HepG2 (cell line): ENCODE measurements around the gene OARD1.

Experiments
- CTCF ChIP-seq: sonication (generic); formaldehyde crosslinking; IDR thresholded peaks from 2 replicates; pipeline ENCODE4 v1.5.0; 2020; ENCODE audit warnings: mild to moderate bottlenecking, missing genetic modification reagents, moderate library complexity
- GABPA ChIP-seq, 2 experiments: IDR thresholded peaks; 2 replicates each; pipeline ENCODE4 v1.6.1; 2011 to 2016; ENCODE audit warnings: low read depth in 2 of 2, low read length in 1 of 2, missing biosample characterization in 1 of 2, missing genetic modification characterization in 1 of 2
- POLR2A ChIP-seq, 2 experiments: IDR thresholded peaks; 2 replicates each; pipeline ENCODE4 v1.6.1; 2011; ENCODE audit warnings: low read depth in 2 of 2, low read length in 2 of 2, mild to moderate bottlenecking in 1 of 2, moderate library complexity in 1 of 2; ENCODE audit not compliant: insufficient read depth in 1 of 2
- SETDB1 ChIP-seq: sonication (generic); formaldehyde crosslinking; IDR thresholded peaks from 2 replicates; pipeline ENCODE4 v1.5.1; 2020; ENCODE audit warnings: missing genetic modification reagents, mild to moderate bottlenecking, borderline replicate concordance
- ZNF589 ChIP-seq: sonication (generic); formaldehyde crosslinking; conservative IDR thresholded peaks from 2 replicates; pipeline ENCODE4 v1.8.0; 2022; ENCODE audit warnings: mild to moderate bottlenecking, moderate library complexity, missing genetic modification reagents

GRCh38 chr6:41054511-41054910, 17.6 kb downstream of the OARD1 start:
- TF ChIP-seq CTCF (CRISPR knock-in tag) = no peak
- no peak for TF ChIP-seq GABPA (IDR thresholded peaks at IDR 0.05; ENCODE audit: low read depth, low read length)
- TF ChIP-seq GABPA (CRISPR knock-in tag; IDR thresholded peaks at IDR 0.05; ENCODE audit: low read depth) = no peak
- no peak for TF ChIP-seq POLR2A (IDR thresholded peaks at IDR 0.05; ENCODE audit: insufficient read depth in 1 of 2, low read depth in 2 of 2, low read length in 2 of 2)
- TF ChIP-seq ZNF589 (CRISPR knock-in tag) = no peak
- TF ChIP-seq SETDB1 = no peak
